HL-60 (cell line): Measurements from ENCODE around the gene RALBP1.

Experiments
- CTCF ChIP-seq: IDR thresholded peaks from one replicate; pipeline ENCODE4 v1.5.1; 2011; ENCODE audit warnings: low read length, control low read depth, inconsistent platforms; ENCODE audit not compliant: insufficient read depth
- POLR2AphosphoS5 ChIP-seq: IDR thresholded peaks from 2 replicates; pipeline ENCODE4 v1.6.1; 2012; ENCODE audit warnings: low read depth
- TF ChIP-seq, protein P1 (sequence below): IDR thresholded peaks from 2 replicates; pipeline ENCODE4 v1.6.1; 2012; ENCODE audit warnings: low read depth; ENCODE audit not compliant: insufficient replicate concordance

DNA sequence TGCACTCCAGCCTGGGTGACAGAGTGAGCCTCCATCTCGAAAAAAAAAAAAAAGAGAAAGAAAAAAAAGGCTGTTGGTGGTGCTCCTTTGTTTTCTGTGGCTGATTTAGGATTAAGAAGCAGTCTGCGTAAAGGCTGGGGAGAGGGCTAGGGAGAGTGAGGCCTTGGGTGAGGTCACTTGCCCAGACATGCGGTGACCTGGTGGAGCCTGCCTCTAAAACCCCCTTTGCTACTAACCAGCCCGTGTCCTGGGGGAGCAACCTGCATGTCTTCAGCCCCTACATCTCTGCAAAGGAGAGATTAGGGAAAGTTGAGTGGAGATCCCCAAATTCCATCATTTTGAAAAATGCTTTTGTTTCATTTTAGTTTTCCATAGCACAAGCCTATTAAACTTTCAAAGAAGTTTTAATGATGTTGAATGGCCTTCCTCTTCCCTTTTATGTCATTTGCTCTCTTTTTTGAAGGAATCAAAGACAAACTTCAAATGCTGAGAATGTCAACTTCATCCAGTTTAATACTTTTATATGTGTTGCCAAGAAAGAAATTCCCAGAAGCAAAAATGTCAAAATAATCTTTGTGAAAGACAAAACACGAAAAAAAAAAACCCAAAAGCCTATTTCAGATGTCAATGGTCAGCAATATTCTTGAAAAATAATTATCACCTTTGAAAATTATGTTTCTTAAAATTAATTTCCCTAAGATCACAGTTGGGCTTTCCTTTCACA lies 38.9 kb upstream of the RALBP1 start:
- TF ChIP-seq CTCF (no peak), POLR2AphosphoS5 (no peak)
- TF ChIP-seq, protein P1, sequence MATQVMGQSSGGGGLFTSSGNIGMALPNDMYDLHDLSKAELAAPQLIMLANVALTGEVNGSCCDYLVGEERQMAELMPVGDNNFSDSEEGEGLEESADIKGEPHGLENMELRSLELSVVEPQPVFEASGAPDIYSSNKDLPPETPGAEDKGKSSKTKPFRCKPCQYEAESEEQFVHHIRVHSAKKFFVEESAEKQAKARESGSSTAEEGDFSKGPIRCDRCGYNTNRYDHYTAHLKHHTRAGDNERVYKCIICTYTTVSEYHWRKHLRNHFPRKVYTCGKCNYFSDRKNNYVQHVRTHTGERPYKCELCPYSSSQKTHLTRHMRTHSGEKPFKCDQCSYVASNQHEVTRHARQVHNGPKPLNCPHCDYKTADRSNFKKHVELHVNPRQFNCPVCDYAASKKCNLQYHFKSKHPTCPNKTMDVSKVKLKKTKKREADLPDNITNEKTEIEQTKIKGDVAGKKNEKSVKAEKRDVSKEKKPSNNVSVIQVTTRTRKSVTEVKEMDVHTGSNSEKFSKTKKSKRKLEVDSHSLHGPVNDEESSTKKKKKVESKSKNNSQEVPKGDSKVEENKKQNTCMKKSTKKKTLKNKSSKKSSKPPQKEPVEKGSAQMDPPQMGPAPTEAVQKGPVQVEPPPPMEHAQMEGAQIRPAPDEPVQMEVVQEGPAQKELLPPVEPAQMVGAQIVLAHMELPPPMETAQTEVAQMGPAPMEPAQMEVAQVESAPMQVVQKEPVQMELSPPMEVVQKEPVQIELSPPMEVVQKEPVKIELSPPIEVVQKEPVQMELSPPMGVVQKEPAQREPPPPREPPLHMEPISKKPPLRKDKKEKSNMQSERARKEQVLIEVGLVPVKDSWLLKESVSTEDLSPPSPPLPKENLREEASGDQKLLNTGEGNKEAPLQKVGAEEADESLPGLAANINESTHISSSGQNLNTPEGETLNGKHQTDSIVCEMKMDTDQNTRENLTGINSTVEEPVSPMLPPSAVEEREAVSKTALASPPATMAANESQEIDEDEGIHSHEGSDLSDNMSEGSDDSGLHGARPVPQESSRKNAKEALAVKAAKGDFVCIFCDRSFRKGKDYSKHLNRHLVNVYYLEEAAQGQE = no peak
